Left kidney (tissue), 2 donors: ENCODE measurements around the gene POLD4. TPM values are rescaled to one million over a fixed set of nuclear protein-coding genes. Genes with fewer than 3 reads are reported as not detected.
"Not testable (repeated sequence)": the region's sequence is repeated elsewhere in the genome, so short reads cannot be mapped to it uniquely, and the experiment has no call there.

ENCODE experiments used
- DNase-seq: peaks from one replicate; pipeline ENCODE4 v3.0.0-alpha.2; 2013
- polyA plus RNA-seq: library from polyadenylated mRNA; unstranded; fragments of 120-200 nt; gene quantifications from one replicate; pipeline ENCODE4 v1.2.1, GENCODE V29; 2013; ENCODE audit not compliant: insufficient read length

The POLD4 gene
- polyA plus RNA-seq, 1 donor = 25.2 TPM

DNA sequence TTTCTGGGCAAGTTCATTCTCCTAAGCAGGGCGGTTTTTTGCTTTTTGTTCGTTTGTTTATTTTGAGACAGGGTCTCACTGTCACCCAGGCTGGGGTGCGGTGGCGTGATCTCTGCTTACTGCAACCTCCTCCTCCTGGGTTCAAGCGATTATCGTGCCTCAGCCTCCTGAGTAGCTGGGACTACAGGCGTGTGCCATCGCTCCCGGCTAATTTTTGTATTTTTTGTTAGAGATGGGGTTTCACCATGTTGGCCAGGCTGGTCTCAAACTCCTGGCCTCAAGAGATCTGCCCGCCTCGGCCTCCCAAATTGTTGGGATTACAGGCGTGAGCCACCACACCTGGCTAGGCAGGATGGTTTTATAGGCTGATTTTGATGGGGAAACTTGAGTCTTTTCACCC is 34.5 kb downstream of the POLD4 start:
- DNase-seq = not testable (repeated sequence)

DNA sequence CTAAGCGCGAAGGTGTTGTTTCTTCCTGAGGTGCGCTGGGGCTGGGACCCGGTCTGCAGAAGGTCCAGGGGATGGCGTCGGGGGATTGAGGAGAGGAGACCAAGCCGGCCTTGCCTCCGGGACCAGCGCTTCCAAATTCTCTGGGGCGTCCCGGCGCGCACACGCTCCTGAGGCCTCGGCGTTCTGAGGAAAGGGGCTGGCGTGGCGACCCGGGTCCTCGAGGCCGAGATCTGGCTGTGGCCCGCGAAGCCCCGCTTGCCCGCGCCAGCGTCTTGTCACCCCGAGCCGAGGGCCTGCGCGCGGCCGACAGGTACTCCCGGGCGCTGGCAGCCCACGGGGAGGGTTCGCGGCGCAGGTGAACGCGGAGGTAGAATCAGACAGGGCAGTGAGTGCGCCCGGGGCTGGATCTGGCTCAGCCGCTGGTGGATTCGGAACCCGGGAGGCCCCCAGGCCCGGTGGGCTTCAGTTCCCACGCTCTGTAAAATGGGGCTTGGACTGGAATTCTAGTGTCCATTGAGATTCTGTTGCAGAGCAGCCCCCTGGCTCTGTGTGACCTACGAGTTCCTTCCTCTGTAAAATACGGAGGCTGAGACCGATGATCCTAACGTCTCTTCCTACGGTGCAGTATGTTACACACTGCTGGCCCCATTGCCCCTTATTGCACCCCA is 35.3 kb downstream of the POLD4 start:
- DNase-seq = no peak

DNA sequence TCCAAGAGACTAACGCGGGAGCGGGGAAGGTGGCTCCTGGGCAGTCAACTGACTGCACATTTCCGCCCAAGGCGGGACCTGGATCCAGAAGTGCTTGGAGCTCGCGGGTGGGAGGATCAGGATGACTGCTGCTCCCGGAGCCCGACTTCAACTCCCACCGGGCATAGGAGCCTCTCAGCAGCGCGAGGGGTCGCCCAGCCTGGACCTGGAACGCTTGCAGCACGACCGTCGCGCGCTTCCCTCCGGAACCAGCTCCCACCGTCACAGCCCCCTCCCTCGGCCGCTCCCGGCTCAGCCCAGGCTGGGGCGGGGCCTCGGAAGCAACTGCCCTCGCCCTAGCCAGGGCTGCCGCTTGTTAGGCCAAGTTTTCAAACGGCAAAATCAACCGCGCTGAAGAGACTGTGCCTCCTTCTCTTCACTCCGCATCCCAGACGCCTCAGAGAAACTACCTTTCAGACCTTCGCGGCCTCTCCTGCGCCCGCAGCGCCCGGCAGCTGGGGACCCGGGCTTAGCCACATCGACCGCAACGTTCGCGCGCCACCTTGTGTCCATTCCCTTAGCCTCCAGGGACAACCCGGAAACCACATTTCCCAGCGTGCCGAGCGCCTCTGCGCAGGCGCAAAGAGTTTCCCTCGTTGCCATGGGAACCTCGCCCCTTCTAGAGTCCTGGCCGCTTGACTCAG is 36.0 kb downstream of the POLD4 start:
- DNase-seq = peak; percentile 99

DNA sequence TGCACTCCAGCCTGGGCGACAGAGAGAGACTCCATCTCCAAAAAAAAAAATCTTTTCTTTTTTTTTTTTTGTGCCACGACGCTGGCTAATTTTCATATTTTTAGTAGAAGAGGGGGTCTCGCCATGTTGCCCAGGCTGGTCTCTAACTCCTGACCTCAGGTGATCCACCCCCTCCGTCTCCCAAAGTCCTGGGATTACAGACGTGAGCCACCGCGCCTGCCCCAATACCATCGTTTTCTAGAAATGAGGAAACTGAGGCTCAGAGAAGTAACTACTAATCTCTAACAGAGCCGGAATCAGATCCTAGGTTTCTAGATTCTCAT is 36.5 kb downstream of the POLD4 start:
- DNase-seq = no peak

DNA sequence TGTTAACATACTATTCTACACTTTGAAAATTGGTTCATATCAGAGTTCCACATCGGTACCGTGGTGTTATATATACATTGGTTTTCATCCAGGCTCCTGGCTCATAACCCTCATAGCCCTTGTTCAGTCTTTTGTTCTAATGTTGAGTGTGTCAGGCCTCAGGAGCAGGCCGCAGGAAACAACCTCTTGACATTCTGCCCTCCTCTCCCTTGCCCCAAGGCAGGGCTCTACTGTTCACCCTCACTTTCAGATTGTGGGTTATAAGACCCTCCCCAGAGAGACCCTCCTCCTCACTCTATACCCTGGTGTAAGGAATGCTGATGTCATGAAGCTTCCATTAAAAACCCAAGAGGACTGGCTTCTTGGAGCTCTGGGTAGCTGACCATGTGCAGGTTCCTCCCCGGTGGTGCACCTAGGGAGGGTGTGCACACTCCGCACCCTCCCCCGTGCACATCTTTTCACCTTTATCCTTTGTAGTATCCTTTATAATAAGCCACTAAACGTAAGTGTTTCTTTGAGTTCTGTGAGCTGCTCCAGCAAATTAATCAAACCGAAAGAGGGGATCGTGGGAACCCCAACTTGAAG is 37.9 kb downstream of the POLD4 start:
- DNase-seq = no peak

DNA sequence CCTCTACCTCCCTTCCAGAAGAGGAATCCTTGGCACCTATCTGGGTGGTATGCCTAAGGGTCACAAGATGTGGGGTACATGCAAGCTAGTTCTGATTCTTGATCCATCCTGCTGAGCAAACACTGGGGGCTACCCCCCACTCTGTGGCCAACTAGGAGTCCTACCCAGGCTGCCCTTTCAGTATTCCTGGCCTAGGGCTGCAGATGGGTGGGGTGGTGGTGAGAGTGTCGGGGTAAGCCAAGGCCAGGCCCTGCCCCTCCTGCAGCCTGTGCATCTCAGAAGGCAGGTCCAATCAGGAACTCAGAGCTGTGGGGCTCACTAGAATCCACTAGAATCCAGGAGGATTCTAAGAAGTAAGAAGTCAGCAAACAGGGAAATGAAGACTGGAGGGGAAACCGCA is 39.1 kb downstream of the POLD4 start:
- no peak for DNase-seq

DNA sequence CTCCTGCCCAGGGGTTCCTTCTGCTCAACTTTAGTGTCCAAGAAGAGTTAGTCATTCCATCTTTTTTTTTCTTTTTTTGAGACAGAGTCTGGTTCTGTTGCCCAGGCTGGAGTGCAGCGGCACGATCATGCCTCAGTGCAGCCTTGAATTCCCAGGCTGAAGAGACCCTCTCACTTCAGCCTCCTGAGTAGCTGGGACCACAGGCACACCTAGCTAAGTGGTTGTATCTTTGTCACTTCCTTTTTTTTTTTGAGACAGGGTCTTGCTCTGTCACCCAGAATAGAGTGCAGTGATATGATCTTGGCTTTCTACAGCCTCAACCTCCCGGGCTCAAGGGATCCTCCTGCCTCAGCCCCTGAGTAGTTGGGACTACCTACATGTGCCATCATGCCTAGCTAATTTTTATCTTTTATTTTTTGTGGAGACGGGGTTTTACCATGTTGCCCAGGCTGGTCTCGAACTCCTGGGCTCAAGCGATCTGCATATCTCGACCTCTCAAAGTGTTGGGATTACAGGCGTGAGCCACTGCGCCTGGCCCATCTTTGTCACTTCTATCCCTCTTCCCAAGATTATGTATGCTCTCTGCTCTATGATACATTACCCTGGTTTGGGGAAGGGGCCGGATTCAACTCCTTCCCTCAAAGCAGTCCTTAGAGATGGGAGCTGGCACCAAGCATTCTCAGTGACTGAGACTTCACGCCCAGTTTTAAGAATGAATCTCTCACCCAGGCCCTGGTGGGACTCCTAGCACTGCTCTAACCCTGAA is 40.0 kb downstream of the POLD4 start:
- DNase-seq = no peak

DNA sequence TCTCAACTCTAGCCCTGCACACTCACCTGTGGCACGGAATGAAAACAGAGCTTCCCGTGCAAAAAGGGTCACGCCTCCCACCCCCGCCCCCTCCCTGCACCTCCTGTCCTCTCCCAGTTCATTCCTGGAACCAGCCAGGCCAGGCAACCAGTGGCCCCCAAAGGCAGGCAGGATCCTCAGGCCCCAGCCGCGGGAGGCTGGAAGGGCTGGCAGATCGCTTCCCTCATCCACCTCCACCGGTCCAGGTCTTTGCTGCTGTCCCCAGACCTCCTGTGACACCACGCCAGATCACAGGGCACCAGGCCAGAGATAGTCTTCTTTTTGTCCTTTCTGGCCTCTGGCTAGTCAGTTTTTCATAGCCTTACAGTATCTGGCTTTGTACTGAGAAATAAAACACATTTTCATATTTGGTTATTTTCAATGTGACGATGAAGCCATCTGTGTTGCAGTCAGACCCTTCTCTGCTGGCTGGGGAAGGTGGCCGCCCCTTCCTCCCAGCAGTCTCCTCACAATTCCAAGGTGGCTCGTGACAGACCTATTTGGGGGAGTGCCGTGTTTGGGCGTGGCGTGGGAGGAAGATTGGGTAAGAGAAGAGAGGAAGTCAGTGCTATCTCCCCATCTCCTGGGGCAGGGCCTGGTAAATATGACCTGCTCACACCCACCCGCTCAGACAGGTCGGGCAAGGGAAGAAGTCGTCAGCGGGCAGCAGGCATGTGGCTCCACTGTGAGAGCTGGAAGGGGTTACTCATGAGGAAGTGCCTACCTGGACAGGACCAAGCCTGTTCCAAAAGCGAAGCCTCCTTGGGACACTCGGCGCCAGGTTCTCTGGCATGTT is 40.9 kb downstream of the POLD4 start:
- DNase-seq = no peak

DNA sequence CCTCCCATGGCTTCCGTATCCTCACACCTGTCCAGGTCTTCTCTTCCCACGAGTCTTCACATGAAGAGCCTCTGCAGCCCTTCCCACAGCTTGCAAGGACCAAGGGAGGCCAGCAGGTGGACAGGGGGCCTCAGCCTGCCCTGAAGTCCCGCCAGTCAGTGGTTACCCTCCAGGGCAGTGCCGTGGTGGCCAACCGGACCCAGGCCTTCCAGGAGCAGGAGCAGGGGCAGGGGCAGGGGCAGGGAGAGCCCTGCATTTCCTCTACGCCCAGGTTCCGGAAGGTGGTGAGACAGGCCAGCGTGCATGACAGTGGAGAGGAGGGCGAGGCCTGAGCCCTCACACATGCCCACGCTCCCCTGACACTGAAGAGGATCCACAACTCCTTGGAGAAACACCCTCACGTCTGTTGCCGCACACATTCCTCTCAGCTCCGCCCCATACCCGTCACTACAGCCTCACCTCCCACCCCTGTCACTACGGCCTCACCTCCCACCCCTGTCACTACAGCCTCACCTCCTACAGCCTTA is 41.7 kb downstream of the POLD4 start:
- no peak for DNase-seq

DNA sequence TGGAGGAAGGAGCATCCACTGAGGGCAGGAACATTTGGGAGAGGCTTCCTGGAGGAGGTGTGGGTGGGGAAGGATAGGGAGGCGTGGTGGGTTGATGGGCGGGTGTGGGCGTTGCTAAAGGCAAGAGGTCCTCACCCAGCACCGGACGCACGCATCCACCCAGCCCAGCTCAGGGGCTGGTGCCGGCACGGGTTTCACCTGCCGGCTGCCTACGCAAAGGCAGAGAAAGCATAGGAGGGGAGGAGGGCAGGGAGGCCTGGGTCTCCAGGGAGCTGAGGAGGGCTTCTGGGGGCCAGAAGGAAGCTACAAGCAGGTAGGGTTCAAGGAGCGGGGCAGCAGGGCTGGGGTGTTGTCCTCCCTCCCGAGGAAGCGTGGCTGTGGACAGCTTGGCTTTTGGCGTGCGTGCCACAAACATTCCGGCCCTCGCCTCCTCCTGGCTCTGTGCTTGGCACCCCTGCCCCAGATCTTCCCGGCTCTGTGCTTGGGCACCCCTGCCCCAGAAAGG is 42.2 kb downstream of the POLD4 start:
- DNase-seq = no peak

DNA sequence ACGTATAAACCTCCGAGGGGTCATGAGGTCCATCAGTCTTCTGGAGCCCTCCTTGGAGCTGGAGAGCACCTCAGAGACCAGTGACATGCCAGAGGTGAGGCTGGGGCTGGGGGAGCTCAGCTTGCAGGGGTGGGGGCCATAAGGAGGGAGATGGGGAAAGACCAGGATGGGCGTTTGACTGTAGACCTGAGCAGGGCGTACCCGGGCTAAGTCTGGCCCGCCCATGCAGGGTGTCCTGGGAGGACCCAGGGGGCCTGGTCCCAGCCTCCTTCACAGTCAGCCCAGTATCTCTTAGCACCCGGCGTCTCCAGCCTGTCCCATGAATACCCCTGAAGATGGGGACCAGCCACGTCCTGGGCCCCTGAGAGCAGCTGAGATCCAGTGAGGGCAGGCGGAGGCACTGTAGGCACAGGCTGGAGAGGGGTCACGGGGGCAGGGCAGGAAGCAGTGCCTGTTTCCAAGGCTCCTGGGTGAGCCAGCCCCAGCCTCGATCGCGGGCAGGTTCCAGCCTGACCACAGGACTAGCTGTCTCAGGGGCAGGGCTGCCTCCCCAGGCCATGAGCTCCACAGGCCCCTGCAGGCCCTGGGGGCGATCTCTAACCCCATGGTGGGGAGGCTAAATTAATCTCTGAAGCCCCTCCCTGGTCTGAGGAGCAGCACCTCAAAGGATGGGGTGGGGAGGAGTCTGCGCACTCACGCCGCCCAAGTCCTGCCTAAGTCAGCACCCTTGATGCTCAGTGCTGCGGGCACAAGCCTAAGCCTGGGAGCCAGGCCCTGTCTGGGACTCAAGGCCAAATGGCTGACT is 42.9 kb downstream of the POLD4 start:
- DNase-seq = no peak

DNA sequence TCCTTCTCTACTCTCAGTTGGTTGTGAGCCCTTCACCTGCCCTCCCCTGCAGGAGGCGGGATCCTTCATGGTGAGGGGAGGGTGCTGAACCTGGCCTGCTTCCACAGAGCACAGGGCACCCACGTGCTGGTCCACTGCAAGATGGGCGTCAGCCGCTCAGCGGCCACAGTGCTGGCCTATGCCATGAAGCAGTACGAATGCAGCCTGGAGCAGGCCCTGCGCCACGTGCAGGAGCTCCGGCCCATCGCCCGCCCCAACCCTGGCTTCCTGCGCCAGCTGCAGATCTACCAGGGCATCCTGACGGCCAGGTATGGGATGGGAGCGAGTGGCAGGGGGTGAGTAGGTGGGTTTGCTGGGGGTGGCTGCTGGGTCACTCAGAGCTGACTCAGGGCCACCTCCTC is 43.7 kb downstream of the POLD4 start:
- DNase-seq = no peak

DNA sequence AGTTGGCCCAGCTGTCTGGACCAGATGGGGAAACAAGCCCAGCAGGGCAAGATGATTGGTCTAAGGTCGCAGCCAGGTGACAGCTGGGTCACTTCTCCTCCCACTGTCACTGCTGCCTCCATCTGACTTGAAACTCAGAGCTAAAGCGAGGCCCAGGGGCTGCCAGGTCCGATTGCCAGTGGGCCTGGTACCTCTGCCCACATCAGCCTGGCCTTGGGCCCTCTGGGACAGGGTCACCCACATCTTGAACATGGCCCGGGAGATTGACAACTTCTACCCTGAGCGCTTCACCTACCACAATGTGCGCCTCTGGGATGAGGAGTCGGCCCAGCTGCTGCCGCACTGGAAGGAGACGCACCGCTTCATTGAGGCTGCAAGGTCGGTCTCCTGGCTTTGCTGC is 44.2 kb downstream of the POLD4 start:
- no peak for DNase-seq

DNA sequence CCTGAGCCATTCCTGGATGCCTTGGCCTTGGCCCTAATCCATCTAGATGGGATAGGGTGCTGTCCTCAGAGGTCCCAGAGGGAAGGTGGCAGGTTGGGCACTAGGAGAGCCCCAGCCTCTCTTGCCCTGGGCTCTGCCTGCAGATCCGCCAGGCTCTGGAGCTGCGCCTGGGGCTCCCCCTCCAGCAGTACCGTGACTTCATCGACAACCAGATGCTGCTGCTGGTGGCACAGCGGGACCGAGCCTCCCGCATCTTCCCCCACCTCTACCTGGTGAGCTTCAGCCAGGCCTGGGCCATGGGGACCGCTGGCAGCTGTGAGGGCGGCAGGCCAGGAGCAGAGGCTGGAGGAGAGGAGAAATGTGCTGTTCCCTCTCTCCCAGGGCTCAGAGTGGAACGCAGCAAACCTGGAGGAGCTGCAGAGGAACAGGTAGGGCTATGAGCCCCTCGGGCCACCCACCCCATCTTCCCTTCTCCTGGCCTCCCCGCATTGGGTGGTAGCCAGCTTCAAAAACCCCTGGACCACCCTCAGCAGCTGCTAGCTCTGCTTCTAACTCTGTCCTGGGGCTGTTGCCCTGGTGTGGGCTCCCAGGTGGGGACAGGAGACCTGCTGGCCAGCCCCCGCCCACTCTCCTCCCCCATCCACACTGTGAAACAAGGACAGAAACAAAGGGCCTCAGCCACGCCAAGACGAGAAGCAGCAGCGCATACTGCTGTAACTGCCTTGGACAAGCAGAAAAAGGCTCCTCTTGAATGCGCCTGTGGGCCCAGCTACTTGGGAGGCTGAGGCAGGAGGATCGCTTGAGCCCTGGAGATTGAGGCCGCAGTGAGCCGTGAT is 45.1 kb downstream of the POLD4 start:
- DNase-seq = no peak

DNA sequence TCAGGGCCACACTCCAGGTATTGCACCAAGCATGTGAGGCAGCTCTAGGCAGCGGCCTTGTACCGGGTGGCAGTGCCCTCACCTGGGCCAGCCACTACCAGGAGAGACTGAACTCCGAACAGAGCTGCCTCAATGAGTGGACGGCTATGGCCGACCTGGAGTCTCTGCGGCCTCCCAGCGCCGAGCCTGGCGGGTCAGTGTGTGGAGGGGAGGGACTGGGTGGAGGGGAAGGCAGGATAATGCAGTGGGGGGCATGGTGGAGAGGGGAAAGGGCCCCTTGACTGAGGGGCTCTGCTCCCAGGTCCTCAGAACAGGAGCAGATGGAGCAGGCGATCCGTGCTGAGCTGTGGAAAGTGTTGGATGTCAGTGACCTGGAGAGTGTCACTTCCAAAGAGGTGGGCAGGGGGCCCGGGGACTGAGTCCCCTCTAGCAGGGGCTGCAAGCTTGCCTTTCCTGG is 45.8 kb downstream of the POLD4 start:
- DNase-seq = no peak

DNA sequence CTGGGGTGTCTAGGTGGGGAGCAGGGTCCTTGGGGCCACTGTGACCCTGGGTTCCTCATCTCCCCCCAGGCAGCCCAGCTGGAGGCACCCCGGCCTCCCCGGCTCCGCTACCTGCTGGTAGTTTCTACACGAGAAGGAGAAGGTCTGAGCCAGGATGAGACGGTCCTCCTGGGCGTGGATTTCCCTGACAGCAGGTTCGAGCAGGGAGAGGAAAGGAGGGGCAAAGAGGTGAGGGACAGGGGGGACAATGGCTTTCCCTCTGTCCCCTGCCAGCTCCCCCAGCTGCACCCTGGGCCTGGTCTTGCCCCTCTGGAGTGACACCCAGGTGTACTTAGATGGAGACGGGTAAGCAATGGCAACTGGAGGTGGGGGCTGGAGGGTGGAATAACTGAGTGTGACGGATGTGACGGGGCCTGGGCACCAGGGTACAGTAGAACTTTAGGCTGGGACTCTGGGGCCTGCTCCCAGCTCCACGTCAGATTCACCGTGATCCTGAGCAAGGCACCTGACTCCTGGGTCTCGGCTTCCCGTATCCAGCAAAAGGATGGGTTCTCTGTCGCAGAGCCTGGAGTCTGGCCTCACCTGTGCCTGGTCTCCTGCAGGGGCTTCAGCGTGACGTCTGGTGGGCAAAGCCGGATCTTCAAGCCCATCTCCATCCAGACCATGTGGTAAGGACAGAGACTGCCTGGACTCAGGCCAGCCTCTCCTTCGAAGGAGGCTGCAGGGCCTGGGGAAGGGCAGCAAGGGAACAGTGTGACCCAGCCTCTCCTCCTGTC is 46.4 kb downstream of the POLD4 start:
- no peak for DNase-seq

DNA sequence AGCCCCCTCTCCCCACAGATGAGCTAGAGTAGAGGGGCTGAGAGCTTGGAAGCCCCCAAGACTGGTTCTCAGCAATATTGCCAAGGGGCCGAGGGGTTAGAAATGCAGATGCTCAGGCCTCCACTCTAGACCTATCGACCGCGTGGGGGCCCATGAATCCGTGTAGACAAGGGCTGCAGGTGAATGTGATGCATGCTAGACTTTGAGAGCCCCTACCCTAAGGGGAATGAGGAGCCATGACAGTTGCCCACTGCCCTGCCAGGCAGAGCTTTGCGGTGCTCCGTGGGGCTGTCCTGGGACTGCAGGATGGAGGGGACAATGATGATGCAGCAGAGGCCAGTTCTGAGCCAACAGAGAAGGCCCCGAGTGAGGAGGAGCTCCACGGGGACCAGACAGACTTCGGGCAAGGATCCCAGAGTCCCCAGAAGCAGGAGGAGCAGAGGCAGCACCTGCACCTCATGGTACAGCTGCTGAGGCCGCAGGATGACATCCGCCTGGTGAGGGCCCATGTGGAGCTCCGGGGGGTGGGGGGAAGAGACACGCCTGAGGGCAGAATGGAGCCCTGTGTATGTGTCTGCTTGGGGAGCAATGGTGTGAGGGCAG is 48.7 kb downstream of the POLD4 start:
- no peak for DNase-seq

DNA sequence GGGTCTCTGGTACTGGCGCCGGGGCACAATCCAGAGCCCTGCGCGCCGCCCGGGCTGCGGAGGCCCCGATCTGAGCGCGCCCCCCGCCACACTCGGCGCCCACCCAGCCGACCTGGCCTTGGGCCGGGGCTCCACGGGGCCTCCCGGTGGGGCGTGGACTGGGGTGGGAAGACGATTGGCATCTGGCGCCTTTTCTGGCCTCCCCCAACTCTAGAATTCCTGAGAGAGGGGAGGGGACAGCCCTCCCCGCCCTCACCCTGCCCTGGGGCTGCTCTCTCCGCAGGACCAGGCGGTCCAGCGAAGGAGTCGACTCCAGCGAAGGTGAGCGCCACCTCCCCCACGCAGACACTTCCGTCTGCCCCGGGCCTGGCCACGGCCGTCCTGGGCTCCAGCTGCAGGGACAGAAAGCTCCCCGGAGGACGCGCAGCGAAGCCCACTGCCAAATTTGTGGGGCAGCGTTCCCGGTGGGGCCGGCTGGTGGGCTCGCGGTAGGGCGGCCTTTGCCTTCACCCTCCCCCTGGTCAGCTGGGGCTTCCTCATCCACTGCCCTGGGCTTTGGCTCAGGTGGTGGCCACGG is 49.4 kb downstream of the POLD4 start:
- peak; percentile 20 for DNase-seq
